Astrocyte of the spinal cord (primary cell): ENCODE results near the gene PPP1R3D.

Experiments used
- DNase-seq: peaks from one replicate; pipeline ENCODE4 v3.0.0; 2011; ENCODE audit warnings: low read depth, low spot score
- H3K4me3 ChIP-seq: 2 replicates; pipeline ENCODE4 v1.5.1; 2011; ENCODE audit warnings: low read depth, mild to moderate bottlenecking, low read length, moderate library complexity
- CTCF ChIP-seq: IDR thresholded peaks from 2 replicates; pipeline ENCODE4 v1.5.1; 2012; ENCODE audit warnings: low read depth, mild to moderate bottlenecking, low read length, inconsistent platforms
- in situ Hi-C: cut with HindIII; loops from 2 replicates; pipeline ENCODE4 v1.10.0; 2017; ENCODE audit warnings: low sequenced_read_pairs

Gene PPP1R3D

GRCh38 chr20:59983076-59983475 is 43.0 kb upstream of the PPP1R3D start:
- TF ChIP-seq CTCF = no peak
- no peak overlapping the region for H3K4me3 ChIP-seq
- in situ Hi-C loops = no loop called here
- DNase-seq = no peak

GRCh38 chr20:59977086-59977485 is 37.0 kb upstream of the PPP1R3D start:
- no peak for TF ChIP-seq CTCF
- no peak for DNase-seq
- H3K4me3 ChIP-seq = no peak overlapping the region
- in situ Hi-C loops = no loop called here

GRCh38 chr20:59976156-59976782 is 36.2 kb upstream of the PPP1R3D start:
- no peak for DNase-seq
- no peak overlapping the region for H3K4me3 ChIP-seq
- in situ Hi-C loops = no loop called here
- no peak for TF ChIP-seq CTCF

- in situ Hi-C loops = no loop called here
- H3K4me3 ChIP-seq = no peak overlapping the region
- no peak for TF ChIP-seq CTCF
- DNase-seq = no peak
These were observed 32.1 kb upstream of the PPP1R3D start for GRCh38 chr20:59972037-59972801.

- no peak for DNase-seq
- no peak for TF ChIP-seq CTCF
- no peak overlapping the region for H3K4me3 ChIP-seq
- in situ Hi-C loops = no loop called here
These were observed 31.3 kb upstream of the PPP1R3D start for GRCh38 chr20:59971428-59971827.

- H3K4me3 ChIP-seq = no peak overlapping the region
- in situ Hi-C loops = no loop called here
- no peak for DNase-seq
- TF ChIP-seq CTCF = no peak
These were observed 26.3 kb upstream of the PPP1R3D start for GRCh38 chr20:59966428-59966827.
